Naive thymus-derived CD4-positive, alpha-beta T cell (primary cell): ENCODE results near the gene AKAP4. TPM values are rescaled to one million over a fixed set of nuclear protein-coding genes. Genes with fewer than 3 reads are reported as not detected.

Experiments used
- ATAC-seq: fragments of 150-1000 bp; cut with Tn5 transposase; 2 replicates; pipeline ENCODE4 v1.10.0; 2021; ENCODE audit warnings: mild to moderate bottlenecking, moderate library complexity
- CTCF ChIA-PET: fragments of 350-600 bp; sonication (Branson Sonifier 250); formaldehyde crosslinking; loops from one replicate; lab custom pipeline; 2021; ENCODE audit warnings: antibody characterized with exemption; lab: Charles Lee
- POLR2A ChIA-PET: fragments of 350-600 bp; sonication (Branson Sonifier 250); formaldehyde crosslinking; loops from one replicate; lab custom pipeline; 2021; ENCODE audit warnings: antibody characterized with exemption, inconsistent platforms; lab: Charles Lee
- DNase-seq, 9 donors: peaks; one replicate each; pipeline versions ENCODE4 v3.0.0 to v3.0.0-alpha.2; 2020 to 2022; ENCODE audit warnings: mixed read lengths in 1 of 9
- H3K27ac ChIP-seq: one replicate; pipeline ENCODE4 v1.7.0; 2013; ENCODE audit warnings: mild to moderate bottlenecking, low read depth, low read length, moderate library complexity
- H3K27me3 ChIP-seq, 2 donors: one replicate each; pipeline ENCODE4 v1.7.0; 2013; ENCODE audit warnings: low read length in 2 of 2, mild to moderate bottlenecking in 2 of 2, moderate library complexity in 2 of 2; ENCODE audit not compliant: control insufficient read depth in 2 of 2, insufficient read depth in 2 of 2
- H3K36me3 ChIP-seq, 3 experiments: 1 replicate in 2 of 3; 2 replicates in 1 of 3; pipeline ENCODE4 v1.7.0; 2013; ENCODE audit warnings: low read length in 3 of 3, mild to moderate bottlenecking in 3 of 3, moderate library complexity in 1 of 3; ENCODE audit not compliant: insufficient read depth in 3 of 3, control insufficient read depth in 2 of 3
- H3K4me1 ChIP-seq, 2 donors: one replicate each; pipeline ENCODE4 v1.7.0; 2013; ENCODE audit warnings: low read length in 2 of 2, mild to moderate bottlenecking in 2 of 2, moderate library complexity in 1 of 2; ENCODE audit not compliant: control insufficient read depth in 2 of 2, insufficient read depth in 2 of 2
- H3K4me3 ChIP-seq: 2 replicates; pipeline ENCODE4 v1.7.0; 2013; ENCODE audit warnings: mild to moderate bottlenecking, low read length
- H3K9me3 ChIP-seq, 3 experiments: 1 replicate in 2 of 3; 2 replicates in 1 of 3; pipeline ENCODE4 v1.7.0; 2013; ENCODE audit warnings: low read length in 3 of 3; ENCODE audit not compliant: control insufficient read depth in 2 of 3
- H3K27ac Mint-ChIP-seq, 9 donors: one replicate each; pipeline ENCODE4 v1.8.0; 2020 to 2022; ENCODE audit warnings: mixed read lengths in 9 of 9, mild to moderate bottlenecking in 8 of 9, moderate library complexity in 5 of 9, inconsistent platforms in 2 of 9
- H3K27me3 Mint-ChIP-seq, 5 donors: one replicate each; pipeline ENCODE4 v1.8.0; 2021 to 2022; ENCODE audit warnings: mixed read lengths in 5 of 5, mild to moderate bottlenecking in 1 of 5
- H3K36me3 Mint-ChIP-seq, 5 donors: one replicate each; pipeline ENCODE4 v1.8.0; 2020 to 2022; ENCODE audit warnings: mixed read lengths in 5 of 5, mild to moderate bottlenecking in 3 of 5, inconsistent platforms in 1 of 5
- H3K4me1 Mint-ChIP-seq, 7 donors: one replicate each; pipeline ENCODE4 v1.8.0; 2020 to 2022; ENCODE audit warnings: mixed read lengths in 7 of 7, mild to moderate bottlenecking in 3 of 7, inconsistent platforms in 1 of 7
- H3K4me3 Mint-ChIP-seq, 10 donors: one replicate each; pipeline ENCODE4 v1.8.0; 2020 to 2022; ENCODE audit warnings: mild to moderate bottlenecking in 10 of 10, mixed read lengths in 10 of 10, moderate library complexity in 6 of 10, inconsistent platforms in 2 of 10
- H3K9me3 Mint-ChIP-seq, 11 donors: one replicate each; pipeline ENCODE4 v1.8.0; 2020 to 2022; ENCODE audit warnings: mixed read lengths in 11 of 11, mild to moderate bottlenecking in 4 of 11, inconsistent platforms in 1 of 11, moderate library complexity in 1 of 11
- intact Hi-C, 2 donors: fragments of 100-400 bp; cut with micrococcal nuclease; formaldehyde crosslinking; loops; one replicate each; pipeline ENCODE4 v1.15.1; 2023
- polyA plus RNA-seq, 2 donors: library from polyadenylated mRNA; unstranded; fragments of 300-500 nt; fragmentation: Illumina TruSeq; gene quantifications; one replicate each; pipeline ENCODE4 v1.2.3, GENCODE V29; 2021
- total RNA-seq, 6 experiments: library from RNA in 5 of 6; stranded (reverse) in 5 of 6; gene quantifications; 1 replicate in 5 of 6; 2 replicates in 1 of 6; pipeline ENCODE4 v1.2.3 and lab custom pipeline; 2021 to 2026

AKAP4 gene, protein sequence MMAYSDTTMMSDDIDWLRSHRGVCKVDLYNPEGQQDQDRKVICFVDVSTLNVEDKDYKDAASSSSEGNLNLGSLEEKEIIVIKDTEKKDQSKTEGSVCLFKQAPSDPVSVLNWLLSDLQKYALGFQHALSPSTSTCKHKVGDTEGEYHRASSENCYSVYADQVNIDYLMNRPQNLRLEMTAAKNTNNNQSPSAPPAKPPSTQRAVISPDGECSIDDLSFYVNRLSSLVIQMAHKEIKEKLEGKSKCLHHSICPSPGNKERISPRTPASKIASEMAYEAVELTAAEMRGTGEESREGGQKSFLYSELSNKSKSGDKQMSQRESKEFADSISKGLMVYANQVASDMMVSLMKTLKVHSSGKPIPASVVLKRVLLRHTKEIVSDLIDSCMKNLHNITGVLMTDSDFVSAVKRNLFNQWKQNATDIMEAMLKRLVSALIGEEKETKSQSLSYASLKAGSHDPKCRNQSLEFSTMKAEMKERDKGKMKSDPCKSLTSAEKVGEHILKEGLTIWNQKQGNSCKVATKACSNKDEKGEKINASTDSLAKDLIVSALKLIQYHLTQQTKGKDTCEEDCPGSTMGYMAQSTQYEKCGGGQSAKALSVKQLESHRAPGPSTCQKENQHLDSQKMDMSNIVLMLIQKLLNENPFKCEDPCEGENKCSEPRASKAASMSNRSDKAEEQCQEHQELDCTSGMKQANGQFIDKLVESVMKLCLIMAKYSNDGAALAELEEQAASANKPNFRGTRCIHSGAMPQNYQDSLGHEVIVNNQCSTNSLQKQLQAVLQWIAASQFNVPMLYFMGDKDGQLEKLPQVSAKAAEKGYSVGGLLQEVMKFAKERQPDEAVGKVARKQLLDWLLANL
- not detected for total RNA-seq
- not detected for polyA plus RNA-seq
- not detected for total RNA-seq (lab: John Stamatoyannopoulos, UW)

DNA sequence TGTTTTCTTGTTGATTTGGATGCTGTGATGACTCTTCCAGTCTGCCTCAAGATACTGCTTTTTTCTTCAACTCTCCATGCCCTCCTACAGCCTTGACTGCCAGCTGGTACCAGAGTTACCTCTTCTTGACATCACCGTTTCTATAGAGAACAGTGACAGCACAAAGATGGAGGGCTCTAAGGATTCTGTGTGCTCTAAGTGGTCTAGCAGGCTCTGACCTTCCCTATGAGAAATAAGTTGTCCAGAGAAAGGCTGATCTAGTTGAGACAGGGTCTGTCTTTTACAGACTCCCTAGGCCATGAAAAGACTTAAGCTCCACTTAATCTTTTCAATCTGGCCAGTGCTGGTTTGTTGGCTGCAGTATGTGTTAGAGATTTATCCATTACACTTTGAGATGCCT, at the start of gene AKAP4:
Gene AKAP4 (minus strand): TSS at position 101 of the 400 bp plus-strand sequence. CDS start 118 bp downstream, outside the sequence.
- Histone ChIP-seq H3K9me3 (no peaks in the 10 kb centered on the region), H3K27me3 (no peaks in the 10 kb centered on the region), H3K36me3 (no peaks in the 10 kb centered on the region), H3K4me3 (no peak within 1 kb of the TSS), H3K27ac (no peak within 1 kb of the TSS), H3K4me1 (peaks cover 6 to 7% of the 10 kb centered on the region in 2 donors)
- ChIA-PET POLR2A (no interaction called here), CTCF (no interaction called here)
- peaks cover 0 to 2% (median 0%) of the 10 kb centered on the region in 5 donors for H3K36me3 Mint-ChIP-seq
- peaks cover 0 to 19% (median 8%) of the 10 kb centered on the region in 5 donors for H3K27me3 Mint-ChIP-seq
- DNase-seq (no peak), ATAC-seq (no peak)
- peaks cover 0 to 17% (median 17%) of the 10 kb centered on the region in 7 donors for H3K4me1 Mint-ChIP-seq
- no peak within 1 kb of the TSS for H3K4me3 Mint-ChIP-seq
- peaks cover 0 to 2% (median 0%) of the 10 kb centered on the region in 11 donors for H3K9me3 Mint-ChIP-seq
- intact Hi-C loops: no loop called here
- H3K27ac Mint-ChIP-seq: no peak within 1 kb of the TSS

DNA sequence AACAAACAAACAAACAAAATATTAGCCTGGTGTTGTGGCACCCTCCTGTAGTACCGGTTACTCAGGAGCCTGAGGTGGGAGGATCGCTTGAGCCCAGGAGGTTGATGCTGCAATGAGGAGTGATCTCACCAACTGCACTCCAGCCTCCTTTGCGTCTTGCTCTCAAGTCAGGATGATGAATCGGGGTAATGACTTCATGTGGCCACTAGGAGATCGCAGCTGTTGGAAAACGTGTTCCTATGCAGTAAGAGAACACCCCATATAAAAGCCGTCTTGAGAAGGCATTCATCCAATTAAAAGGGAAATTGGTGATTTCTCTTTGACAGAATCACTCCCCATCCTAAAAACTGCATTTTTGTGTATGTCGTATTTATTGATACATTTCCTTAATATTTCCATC, 10.7 kb upstream of the AKAP4 start:
- ATAC-seq: no peak
- intact Hi-C loops: no loop called here
- H3K4me1 Mint-ChIP-seq: no peaks in the 10 kb centered on the region
- Histone ChIP-seq H3K27me3 (no peaks in the 10 kb centered on the region), H3K9me3 (no peaks in the 10 kb centered on the region), H3K36me3 (no peaks in the 10 kb centered on the region), H3K4me1 (no peaks in the 10 kb centered on the region), H3K4me3 (no peak overlapping the region), H3K27ac (no peak overlapping the region)
- H3K27ac Mint-ChIP-seq: no peak overlapping the region
- POLR2A ChIA-PET: no interaction called here
- no peaks in the 10 kb centered on the region for H3K36me3 Mint-ChIP-seq
- H3K9me3 Mint-ChIP-seq: peaks cover 0 to 1% (median 0%) of the 10 kb centered on the region in 11 donors
- H3K27me3 Mint-ChIP-seq: no peaks in the 10 kb centered on the region
- CTCF ChIA-PET: no interaction called here
- no peak overlapping the region for H3K4me3 Mint-ChIP-seq
- DNase-seq: no peak

- Histone ChIP-seq H3K4me3 (no peak overlapping the region), H3K9me3 (no peaks in the 10 kb centered on the region), H3K4me1 (peaks cover 6 to 7% of the 10 kb centered on the region in 2 donors), H3K27ac (no peak overlapping the region), H3K27me3 (no peaks in the 10 kb centered on the region), H3K36me3 (no peaks in the 10 kb centered on the region)
- intact Hi-C loops: no loop called here
- no peaks in the 10 kb centered on the region for H3K9me3 Mint-ChIP-seq
- H3K4me3 Mint-ChIP-seq: no peak overlapping the region
- no peaks in the 10 kb centered on the region for H3K27me3 Mint-ChIP-seq
- ATAC-seq: no peak
- POLR2A ChIA-PET: no interaction called here
- H3K36me3 Mint-ChIP-seq: peaks cover 0 to 2% (median 0%) of the 10 kb centered on the region in 5 donors
- H3K27ac Mint-ChIP-seq: no peak overlapping the region
- peaks cover 0 to 17% (median 17%) of the 10 kb centered on the region in 7 donors for H3K4me1 Mint-ChIP-seq
- DNase-seq: no peak
- CTCF ChIA-PET: interaction anchor here (0.7 kb wide), 1 partner anchor 53 kb away, joined by 5 read pairs; no protein-coding TSS in a partner anchor
Observed at GRCh38 chrX:50206753-50207152, 5.9 kb upstream of the AKAP4 start.

DNA sequence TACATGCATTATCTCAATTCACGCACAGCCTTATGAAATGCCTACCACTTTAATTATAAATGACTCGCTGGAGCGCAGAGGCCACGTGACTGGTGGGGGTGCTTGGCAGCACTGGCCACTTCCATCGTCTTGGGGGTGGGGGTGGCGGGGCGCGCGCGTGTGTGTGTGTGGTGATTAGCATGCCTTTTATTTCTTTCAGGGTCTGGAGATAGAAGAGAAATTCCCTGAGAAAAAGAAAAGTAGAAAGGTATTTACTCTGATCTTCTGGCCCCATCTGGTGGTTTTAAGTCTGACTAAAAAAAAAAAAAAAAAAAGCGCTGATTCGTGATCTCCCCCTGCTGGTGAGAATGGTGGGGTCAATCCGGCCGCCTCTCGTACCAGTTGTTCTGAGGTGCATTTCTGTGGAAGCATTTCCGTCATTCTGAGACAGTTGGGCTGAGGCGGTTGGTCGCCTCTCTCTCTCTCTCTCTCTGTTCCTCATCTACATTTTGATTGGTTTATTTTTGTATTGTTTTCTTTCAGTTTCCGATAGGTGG, 3.6 kb upstream of the AKAP4 start, which contains the start of gene CCNB3:
Gene CCNB3 (plus strand): TSS at position 402 of the 536 bp plus-strand sequence. CDS start 80,399 bp downstream, outside the sequence.
- Mint-ChIP-seq H3K4me1 (peaks cover 0 to 17% (median 17%) of the 10 kb centered on the region in 7 donors), H3K36me3 (peaks cover 0 to 2% (median 0%) of the 10 kb centered on the region in 5 donors)
- CTCF ChIA-PET: interaction anchor here (0.8 to 1.0 kb wide), 2 partner anchors 19 to 323 kb away, joined by 3 to 5 read pairs; no protein-coding TSS in a partner anchor

GRCh38 chrX:50202539-50202938, 1.7 kb upstream of the AKAP4 start:
- Histone ChIP-seq H3K27ac (no peak overlapping the region), H3K36me3 (no peaks in the 10 kb centered on the region), H3K27me3 (no peaks in the 10 kb centered on the region), H3K9me3 (no peaks in the 10 kb centered on the region), H3K4me1 (peaks cover 6 to 7% of the 10 kb centered on the region in 2 donors), H3K4me3 (no peak overlapping the region)
- ChIA-PET POLR2A (no interaction called here), CTCF (no interaction called here)
- intact Hi-C loops: no loop called here
- ATAC-seq (no peak), DNase-seq (no peak)
- Mint-ChIP-seq H3K36me3 (peaks cover 0 to 2% (median 0%) of the 10 kb centered on the region in 5 donors), H3K9me3 (no peaks in the 10 kb centered on the region), H3K4me1 (peaks cover 0 to 17% (median 17%) of the 10 kb centered on the region in 7 donors), H3K27me3 (peaks cover 0 to 9% (median 3%) of the 10 kb centered on the region in 5 donors), H3K4me3 (peak overlapping the region in 1 of 10 donors; percentile 2), H3K27ac (peak overlapping the region in 1 of 9 donors; percentile 30)

More for the DNA sequence above, 3.6 kb upstream of the AKAP4 start, which contains the start of gene CCNB3:
- H3K27me3 ChIP-seq: no peaks in the 10 kb centered on the region
- H3K36me3 ChIP-seq: no peaks in the 10 kb centered on the region
- H3K27me3 Mint-ChIP-seq: no peaks in the 10 kb centered on the region
- peak within 1 kb of the TSS; percentile 55 for H3K4me3 ChIP-seq
- peak within 1 kb of the TSS; percentile 68 to 89 (median 86) for H3K4me3 Mint-ChIP-seq
- H3K27ac Mint-ChIP-seq: peak within 1 kb of the TSS; percentile 65 to 93 (median 90)
- ATAC-seq: peak; percentile 99
- intact Hi-C loops: loop anchor here (1.0 to 2.0 kb wide), 4 partner anchors 282 to 325 kb away; partner anchors contain the start of genes CLCN5 (in 2 of the 2) and USP27X (in 1 of the 2)
- H3K9me3 Mint-ChIP-seq: no peaks in the 10 kb centered on the region
- peak; percentile 26 to 80 (median 67) for DNase-seq
- peak within 1 kb of the TSS; percentile 58 for H3K27ac ChIP-seq
- H3K4me1 ChIP-seq: peaks cover 6 to 7% of the 10 kb centered on the region in 2 donors
- H3K9me3 ChIP-seq: no peaks in the 10 kb centered on the region
- POLR2A ChIA-PET: no interaction called here

DNA sequence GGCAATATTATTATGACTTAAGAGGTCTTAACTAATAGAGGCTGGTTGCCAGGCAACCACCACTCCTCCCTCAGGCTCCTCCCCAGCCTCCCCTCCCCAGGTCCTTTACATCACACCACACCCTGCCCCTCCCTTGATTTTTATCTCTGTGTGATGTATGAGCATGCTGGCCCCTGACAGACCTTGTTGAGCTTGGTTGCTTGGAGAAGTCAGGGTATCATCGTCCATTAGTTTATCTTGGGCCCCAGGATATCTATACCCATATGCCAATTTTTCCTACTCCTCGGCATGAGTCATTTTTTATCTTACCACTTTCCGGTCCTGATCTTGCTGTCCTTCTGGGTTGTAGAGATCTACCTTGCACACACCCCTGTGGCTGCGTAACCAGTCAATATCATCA, 2.5 kb downstream of the AKAP4 start:
- Histone ChIP-seq H3K27ac (no peak overlapping the region), H3K27me3 (no peaks in the 10 kb centered on the region), H3K36me3 (no peaks in the 10 kb centered on the region), H3K4me3 (no peak overlapping the region), H3K4me1 (no peaks in the 10 kb centered on the region), H3K9me3 (no peaks in the 10 kb centered on the region)
- peaks cover 0 to 3% (median 1%) of the 10 kb centered on the region in 7 donors for H3K4me1 Mint-ChIP-seq
- no peaks in the 10 kb centered on the region for H3K36me3 Mint-ChIP-seq
- peaks cover 0 to 4% (median 0%) of the 10 kb centered on the region in 11 donors for H3K9me3 Mint-ChIP-seq
- intact Hi-C loops: no loop called here
- no peak overlapping the region for H3K27ac Mint-ChIP-seq
- DNase-seq (no peak), ATAC-seq (no peak)
- H3K4me3 Mint-ChIP-seq: no peak overlapping the region
- POLR2A ChIA-PET: no interaction called here
- H3K27me3 Mint-ChIP-seq: peaks cover 0 to 19% (median 8%) of the 10 kb centered on the region in 5 donors
- CTCF ChIA-PET: no interaction called here
